Neural cell (in vitro differentiated cells): ENCODE results near the gene XPO4.

ENCODE experiments used
- EP300 ChIP-seq: fragments of 450-650 bp; conservative IDR thresholded peaks from 2 replicates; pipeline ENCODE4 v1.6.1; 2014; ENCODE audit warnings: antibody characterized with exemption, mild to moderate bottlenecking, moderate library complexity; ENCODE audit not compliant: poor library complexity, severe bottlenecking
- EZH2 ChIP-seq: fragments of 200-600, 300-800 bp; shearing (Covaris generic), sonication (generic); IDR thresholded peaks from 2 replicates; pipeline ENCODE4 v1.6.1; 2014; ENCODE audit warnings: antibody characterized with exemption, low read length, borderline replicate concordance, mild to moderate bottlenecking; ENCODE audit not compliant: insufficient read depth, poor library complexity, severe bottlenecking
- POLR2AphosphoS5 ChIP-seq: IDR thresholded peaks from 2 replicates; pipeline ENCODE4 v1.6.1; 2012
- RAD21 ChIP-seq: fragments of 450-650 bp; conservative IDR thresholded peaks from 2 replicates; pipeline ENCODE4 v1.6.1; 2014; ENCODE audit warnings: antibody characterized with exemption, mild to moderate bottlenecking, moderate library complexity
- TAF1 ChIP-seq: IDR thresholded peaks from 2 replicates; pipeline ENCODE4 v1.6.1; 2012; ENCODE audit warnings: low read depth
- TF ChIP-seq, protein P1 (sequence below): fragments of 450-650 bp; IDR thresholded peaks from 2 replicates; pipeline ENCODE4 v1.5.1; 2014; ENCODE audit warnings: antibody characterized with exemption, mild to moderate bottlenecking, moderate library complexity; ENCODE audit not compliant: poor library complexity, severe bottlenecking

- TF ChIP-seq, protein P1, sequence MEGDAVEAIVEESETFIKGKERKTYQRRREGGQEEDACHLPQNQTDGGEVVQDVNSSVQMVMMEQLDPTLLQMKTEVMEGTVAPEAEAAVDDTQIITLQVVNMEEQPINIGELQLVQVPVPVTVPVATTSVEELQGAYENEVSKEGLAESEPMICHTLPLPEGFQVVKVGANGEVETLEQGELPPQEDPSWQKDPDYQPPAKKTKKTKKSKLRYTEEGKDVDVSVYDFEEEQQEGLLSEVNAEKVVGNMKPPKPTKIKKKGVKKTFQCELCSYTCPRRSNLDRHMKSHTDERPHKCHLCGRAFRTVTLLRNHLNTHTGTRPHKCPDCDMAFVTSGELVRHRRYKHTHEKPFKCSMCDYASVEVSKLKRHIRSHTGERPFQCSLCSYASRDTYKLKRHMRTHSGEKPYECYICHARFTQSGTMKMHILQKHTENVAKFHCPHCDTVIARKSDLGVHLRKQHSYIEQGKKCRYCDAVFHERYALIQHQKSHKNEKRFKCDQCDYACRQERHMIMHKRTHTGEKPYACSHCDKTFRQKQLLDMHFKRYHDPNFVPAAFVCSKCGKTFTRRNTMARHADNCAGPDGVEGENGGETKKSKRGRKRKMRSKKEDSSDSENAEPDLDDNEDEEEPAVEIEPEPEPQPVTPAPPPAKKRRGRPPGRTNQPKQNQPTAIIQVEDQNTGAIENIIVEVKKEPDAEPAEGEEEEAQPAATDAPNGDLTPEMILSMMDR = no peak
- TF ChIP-seq POLR2AphosphoS5 = no peak
- no peak for TF ChIP-seq EZH2
- no peak for TF ChIP-seq TAF1
- TF ChIP-seq RAD21 = no peak
- TF ChIP-seq EP300 = no peak
Observed at GRCh38 chr13:20769091-20769490, 133.5 kb downstream of the XPO4 start.
